GM18867 (cell line): ENCODE data around the gene PUS1.

Experiments used
- ATAC-seq: cut with Tn5 transposase; IDR thresholded peaks from one replicate; pipeline ENCODE4 v1.9.1; 2021; ENCODE audit warnings: mild to moderate bottlenecking, moderate library complexity; ENCODE audit not compliant: unreplicated experiment

Gene PUS1

GRCh38 chr12:131915823-131916222 is 13.3 kb upstream of the PUS1 start:
- no peak for ATAC-seq

GRCh38 chr12:131916306-131917138 is 12.6 kb upstream of the PUS1 start:
- no peak for ATAC-seq

GRCh38 chr12:131917139-131917710 is 11.9 kb upstream of the PUS1 start:
- ATAC-seq, result no peak

GRCh38 chr12:131917711-131918306 is 11.3 kb upstream of the PUS1 start:
- ATAC-seq, result no peak

GRCh38 chr12:131918311-131919050 is 10.6 kb upstream of the PUS1 start:
- ATAC-seq, result no peak

GRCh38 chr12:131919051-131919347 is 10.1 kb upstream of the PUS1 start:
- ATAC-seq, result no peak

DNA sequence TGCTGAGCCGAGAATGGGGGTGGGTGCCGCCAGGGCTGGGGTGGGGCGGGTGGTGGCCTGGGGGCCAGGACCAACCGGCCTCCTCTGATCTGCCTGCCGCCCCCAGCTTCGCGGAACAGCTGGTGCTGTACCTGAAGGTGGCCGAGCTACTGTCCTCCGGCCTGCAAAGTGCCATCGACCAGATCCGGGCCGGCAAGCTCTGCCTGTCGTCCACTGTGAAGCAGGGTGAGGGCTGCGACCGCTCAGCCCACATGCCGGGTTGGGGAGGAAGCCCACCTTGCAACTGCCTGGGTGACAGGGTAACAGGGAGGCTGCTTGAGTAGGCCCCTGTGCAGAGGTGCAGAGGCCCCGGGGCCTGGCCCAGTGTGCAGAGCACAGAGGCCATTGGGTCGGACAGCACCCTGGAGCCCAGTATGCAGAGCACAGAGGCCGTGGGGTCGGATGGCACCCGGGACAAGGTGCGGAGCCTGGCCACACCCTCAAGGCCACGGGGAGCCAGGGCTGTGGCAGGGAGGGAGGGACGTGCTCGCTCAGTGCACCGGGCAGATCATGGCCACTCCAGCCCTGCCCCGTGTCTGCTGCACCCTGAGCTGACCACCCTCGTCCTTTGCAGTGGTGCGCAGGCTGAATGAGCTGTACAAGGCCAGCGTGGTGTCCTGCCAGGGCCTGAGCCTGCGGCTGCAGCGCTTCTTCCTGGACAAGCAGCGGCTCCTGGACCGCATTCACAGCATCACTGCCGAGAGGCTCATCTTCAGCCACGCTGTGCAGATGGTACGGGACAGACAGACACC is 9.5 kb upstream of the PUS1 start:
- ATAC-seq, result no peak

GRCh38 chr12:131920157-131920508 is 8.9 kb upstream of the PUS1 start:
- no peak for ATAC-seq

DNA sequence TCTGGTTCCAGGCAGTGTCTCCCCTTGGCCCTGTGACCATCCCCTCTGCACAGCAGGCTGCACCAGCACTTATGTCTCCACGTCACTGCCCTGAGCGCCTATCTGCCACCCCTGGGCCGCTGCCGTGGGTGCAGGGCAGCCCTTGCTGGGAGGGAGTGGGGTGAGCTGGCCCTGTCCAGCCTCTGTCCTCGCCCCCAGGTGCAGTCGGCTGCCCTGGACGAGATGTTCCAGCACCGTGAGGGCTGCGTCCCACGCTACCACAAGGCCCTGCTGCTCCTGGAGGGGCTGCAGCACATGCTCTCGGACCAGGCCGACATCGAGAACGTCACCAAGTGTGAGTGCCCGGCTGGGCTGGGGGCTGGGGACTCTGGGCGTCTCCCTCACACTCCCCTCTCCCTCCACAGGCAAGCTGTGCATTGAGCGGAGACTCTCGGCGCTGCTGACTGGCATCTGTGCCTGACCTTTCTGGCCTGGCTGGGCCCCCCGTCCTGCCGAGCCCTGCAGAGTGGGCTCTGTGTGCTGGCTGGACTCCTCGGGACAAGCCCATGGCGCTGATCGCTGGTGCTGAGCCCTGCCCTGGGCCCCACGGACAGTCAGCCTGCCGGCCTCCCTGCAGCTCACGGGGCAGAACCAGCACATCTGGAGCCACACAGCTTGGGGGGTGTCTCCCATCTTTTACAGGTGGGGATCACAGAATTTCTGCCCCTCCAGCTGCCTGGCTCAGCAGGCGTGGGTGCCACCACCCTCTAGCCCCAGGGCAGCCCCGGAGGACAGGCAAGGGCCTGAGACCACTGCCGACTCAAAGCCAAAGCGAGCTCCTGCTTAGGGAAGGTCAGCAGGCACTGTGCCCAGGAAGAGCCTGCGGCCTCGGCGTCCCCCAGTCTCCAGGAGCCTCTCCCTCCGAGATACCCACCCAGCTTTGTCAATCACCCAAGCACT is 7.9 kb upstream of the PUS1 start:
- no peak for ATAC-seq

- no peak for ATAC-seq
These were observed 7.0 kb upstream of the PUS1 start for GRCh38 chr12:131921866-131922769.

GRCh38 chr12:131922772-131923171 is 6.3 kb upstream of the PUS1 start:
- no peak for ATAC-seq

GRCh38 chr12:131923260-131923659 is 5.8 kb upstream of the PUS1 start:
- ATAC-seq, result peak; percentile 82

DNA sequence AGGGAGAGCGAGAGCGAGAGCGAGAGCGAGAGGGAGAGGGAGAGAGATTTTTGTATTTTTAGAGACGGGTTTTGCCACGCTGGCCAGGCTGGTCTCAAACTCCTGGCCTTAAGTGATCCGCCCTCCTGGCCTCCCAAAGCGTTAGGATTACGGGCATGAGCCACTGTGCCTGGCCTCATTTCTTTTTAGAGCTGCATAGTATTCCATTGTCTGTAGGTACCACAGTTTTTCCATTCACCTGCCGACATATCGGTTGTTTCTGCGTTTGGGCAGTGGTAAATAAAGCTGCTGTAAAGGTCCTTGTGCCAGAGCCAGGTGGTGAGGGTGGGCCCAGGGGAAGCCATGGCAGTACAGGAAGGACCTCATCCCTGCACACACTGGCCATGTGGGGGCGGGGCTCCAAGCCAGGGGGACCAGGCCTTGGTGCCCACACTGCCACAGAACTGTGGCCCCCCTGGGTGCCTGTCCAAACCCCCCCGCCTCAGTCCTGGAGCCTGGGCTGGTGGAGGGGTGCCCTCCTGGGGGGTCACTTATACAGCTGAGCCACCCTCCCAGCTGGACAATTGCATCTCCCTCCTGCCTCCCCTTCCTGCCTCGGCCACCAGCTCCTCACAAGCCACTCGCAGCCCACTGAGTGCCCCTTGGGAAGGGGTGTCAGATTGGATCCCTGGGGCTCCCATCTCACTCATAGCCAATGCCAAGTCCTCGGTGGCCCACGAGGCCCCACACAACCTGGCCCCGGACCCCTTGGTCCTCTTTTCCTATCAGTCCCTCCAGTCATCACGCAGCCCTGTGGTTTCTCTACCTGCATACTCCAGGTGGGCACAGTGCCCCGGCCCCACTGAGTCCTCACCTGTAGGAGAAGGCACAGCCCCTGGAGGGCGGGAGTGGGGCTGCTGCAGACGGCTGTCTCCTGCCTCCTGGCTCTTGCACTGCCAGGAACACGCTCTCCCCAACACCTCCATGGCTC is 1.7 kb upstream of the PUS1 start:
- ATAC-seq, result no peak

DNA sequence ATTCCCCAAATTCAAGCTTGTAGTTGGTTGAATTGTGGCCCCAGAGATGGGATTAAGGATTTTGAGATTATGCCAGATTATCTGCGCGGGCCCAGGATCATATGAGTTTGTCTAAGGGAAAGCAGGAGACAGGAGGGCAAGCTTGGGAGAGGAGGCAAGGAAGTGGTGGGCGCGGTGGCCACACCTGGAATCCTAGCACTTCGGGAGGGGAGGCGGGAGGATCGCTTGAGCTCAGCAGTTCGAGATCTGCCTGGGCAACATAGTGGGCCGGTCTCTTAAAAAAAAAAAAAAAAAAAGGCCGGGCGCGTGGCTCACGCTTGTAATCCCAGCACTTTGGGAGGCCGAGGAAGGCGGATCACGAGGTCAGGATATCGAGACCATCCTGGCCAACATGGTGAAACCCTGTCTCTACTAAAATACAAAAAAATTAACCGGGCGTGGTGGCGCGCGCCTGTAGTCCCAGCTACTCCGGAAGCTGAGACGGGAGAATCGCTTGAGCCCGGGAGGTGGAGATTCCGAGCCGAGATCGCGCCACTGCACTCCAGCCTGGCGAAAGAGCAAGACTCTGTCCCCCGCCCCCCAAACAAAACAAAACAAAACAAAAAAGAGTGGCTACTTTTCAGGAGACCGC is 881 bp upstream of the PUS1 start:
- peak; percentile 1 for ATAC-seq

GRCh38 chr12:131929581-131930456 is 743 bp downstream of the PUS1 start:
- peak; percentile 25 for ATAC-seq

DNA sequence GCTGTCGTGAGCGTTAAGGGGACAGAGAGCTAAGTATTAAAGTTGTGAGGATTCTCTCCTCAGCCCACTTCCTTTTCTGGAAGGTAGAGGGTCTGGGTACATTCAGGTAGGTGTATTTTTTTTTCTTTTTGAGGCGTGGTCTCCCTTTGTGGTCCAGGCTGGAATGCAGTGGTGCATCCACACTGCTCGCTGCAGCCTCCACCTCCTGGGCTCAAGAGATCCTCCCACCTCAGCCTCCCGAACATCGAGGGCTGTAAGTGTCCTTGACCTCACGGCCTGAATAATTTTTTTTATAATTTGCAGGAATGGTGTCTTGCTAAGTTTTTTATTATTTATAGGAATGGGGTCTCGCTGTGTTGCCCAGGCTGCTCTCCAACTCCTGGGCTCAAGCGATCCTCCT is 1.4 kb downstream of the PUS1 start:
- ATAC-seq, result no peak
